ENCODE measurements around the gene MYH10. TPM values are rescaled to one million over a fixed set of nuclear protein-coding genes. Genes with fewer than 3 reads are reported as not detected.

The MYH10 gene
- total RNA-seq, 1 donor from 2014 or later = 122 TPM

GRCh38 chr17:8499171-8499570 is 131.4 kb downstream of the MYH10 start:
- DNase-seq (ENCODE audit: low read depth, low spot score) = no peak

DNA sequence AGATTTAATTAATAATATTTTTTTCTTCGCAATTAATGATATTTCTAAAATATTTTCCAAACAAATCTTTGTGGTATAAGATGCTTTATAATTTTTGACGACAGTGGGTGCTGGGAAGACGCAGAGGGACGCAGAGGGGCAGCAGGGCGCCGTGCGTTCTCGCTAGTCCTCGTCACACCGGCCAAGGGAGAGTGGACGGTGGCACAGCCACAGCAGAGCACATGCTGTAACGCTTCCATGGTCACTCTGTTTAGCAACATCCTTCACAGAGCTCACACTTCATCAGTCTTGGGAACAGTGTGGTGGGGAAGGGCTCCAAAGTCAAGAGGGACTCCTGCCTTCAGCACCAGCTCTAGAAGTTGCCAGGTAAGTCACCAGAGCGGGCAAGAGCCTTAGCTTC is 134.4 kb downstream of the MYH10 start:
- DNase-seq (ENCODE audit: low read depth, low spot score) = no peak

DNA sequence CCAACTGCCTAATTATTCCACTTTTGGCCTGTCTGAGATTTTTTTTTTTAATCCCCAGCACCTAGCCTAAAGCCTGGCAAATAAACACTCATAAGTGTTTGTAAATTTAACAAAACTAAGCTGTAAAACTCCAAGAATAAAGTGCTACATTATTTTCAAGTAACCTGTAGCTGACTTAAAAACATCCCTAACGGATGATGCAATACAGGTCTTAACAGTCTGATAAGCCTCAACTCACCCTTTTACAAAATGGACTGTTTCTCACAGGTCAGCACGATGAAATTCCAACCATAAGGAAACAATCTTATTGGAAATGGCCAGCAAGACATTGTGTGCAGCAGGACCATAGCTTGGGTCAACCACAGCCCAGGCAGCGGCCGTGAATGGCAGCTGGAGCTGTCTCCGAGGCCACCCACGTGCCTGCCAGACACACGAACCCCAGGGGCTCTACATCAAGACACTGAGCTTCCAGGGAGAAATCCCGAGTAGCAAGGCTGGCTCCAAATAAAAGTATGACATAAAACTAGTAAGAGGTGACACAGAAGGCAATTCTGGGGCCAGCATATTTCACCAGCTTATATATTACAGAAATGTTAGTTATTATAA is 135.9 kb downstream of the MYH10 start:
- DNase-seq (ENCODE audit: low read depth, low spot score) = no peak

DNA sequence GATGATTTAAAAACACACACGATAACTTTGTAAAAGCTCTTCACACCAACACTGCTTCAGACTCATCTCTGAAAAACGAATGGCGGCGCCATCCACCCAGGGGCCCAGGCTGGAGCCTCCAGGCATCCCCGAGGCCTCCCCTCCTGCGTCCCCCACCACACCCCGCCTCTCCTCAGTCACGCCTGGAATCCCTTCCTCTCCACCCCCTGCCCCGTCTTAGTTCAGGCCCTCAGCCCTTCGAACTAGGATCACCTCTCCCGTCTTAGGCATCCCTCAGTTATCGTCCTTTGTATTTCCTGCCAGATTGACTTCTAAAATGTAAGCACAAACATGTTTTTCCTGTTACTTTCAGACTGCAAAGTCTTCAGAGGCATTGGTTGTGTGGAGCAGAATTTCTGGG is 136.5 kb downstream of the MYH10 start:
- no peak for DNase-seq (ENCODE audit: low read depth, low spot score)

GRCh38 chr17:8492121-8492520 is 138.4 kb downstream of the MYH10 start:
- DNase-seq (ENCODE audit: low read depth, low spot score) = no peak

GRCh38 chr17:8490256-8491023 is 140.1 kb downstream of the MYH10 start:
- no peak for DNase-seq (ENCODE audit: low read depth, low spot score)

DNA sequence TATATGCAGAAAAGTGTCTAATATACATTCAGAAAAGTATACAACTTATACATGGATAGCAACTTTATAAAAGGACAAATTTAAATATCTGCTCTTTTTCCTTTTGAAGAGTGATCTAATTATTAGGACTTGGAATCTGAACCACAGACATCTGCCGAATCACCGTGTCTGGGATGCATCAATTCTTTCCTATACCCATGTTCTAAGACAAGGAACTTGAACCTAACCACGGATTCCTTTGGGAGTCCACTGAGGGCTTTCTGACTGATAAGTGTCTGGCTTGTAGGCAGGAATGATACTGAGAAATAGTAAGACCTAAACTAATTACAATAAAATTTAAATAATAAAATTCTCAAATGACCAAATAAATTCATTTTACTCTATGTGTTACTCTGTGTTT is 140.7 kb downstream of the MYH10 start:
- DNase-seq (ENCODE audit: low read depth, low spot score) = no peak

DNA sequence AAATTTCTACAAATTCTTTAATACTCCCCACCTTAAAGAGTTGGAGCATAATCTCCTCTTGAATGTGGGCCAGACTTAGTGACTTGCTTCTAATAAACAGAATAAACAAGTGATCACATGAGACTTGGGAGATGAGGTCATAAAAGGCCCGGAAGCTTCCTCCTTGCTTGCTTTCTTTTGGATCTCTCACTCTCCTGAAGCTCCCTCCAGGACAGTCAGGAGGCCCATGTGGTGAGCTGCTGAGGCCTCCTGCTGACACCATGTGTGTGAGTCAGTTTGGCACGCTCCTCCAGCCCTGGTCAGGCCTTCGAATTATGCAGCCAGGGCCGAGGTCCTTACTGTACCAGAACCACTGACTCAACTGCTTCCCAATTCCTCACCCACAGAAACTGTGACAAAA is 141.6 kb downstream of the MYH10 start:
- DNase-seq (ENCODE audit: low read depth, low spot score) = peak; percentile 49

DNA sequence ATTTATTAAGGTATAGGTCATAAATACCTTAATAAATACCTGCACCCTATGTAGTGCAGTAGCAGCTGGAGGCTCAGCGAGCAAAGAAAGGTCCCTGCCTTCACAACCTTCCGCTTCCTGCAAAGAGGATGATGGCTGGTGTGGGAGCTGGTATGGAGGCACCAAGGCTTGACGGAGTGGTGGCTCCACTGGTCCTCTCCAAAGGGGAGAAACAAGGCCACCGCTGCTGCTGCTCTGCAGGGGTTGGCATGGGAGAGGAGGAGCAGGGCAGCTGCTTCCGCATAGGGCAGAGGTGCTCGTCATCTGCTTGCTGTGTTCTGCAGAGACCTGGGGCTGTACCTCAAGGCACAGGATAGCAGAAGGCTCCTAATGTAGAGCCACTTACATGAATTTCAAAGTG is 142.0 kb downstream of the MYH10 start:
- DNase-seq (ENCODE audit: low read depth, low spot score) = no peak

- no peak for DNase-seq (ENCODE audit: low read depth, low spot score)
These were observed 142.8 kb downstream of the MYH10 start for GRCh38 chr17:8487743-8488142.

GRCh38 chr17:8487130-8487645 is 143.3 kb downstream of the MYH10 start:
- DNase-seq (ENCODE audit: low read depth, low spot score) = no peak

- no peak for DNase-seq (ENCODE audit: low read depth, low spot score)
These were observed 145.0 kb downstream of the MYH10 start for GRCh38 chr17:8485491-8485890.

GRCh38 chr17:8484465-8484864 is 146.1 kb downstream of the MYH10 start:
- no peak for DNase-seq (ENCODE audit: low read depth, low spot score)

DNA sequence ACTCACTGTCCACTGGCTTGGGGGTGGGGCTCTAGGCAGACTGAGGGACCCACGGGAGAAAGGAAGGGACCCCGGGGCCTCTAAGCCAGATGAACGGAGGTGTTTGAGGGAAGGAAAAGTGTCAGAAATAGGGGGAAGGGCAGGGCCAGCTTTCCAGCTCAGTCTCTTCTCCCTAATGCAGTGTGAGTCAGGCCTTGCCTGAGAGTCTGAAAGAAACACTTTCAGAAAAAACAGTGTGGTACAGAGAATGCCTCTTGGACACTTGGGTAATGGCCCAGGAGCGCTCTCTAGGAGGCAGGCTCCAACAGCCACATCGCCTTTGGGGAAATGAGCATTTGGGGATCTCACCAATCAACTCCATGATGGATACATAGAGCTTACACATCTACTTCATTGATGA is 148.0 kb downstream of the MYH10 start:
- DNase-seq (ENCODE audit: low read depth, low spot score) = no peak

GRCh38 chr17:8481703-8482102 is 148.8 kb downstream of the MYH10 start:
- DNase-seq (ENCODE audit: low read depth, low spot score) = no peak

- DNase-seq (ENCODE audit: low read depth, low spot score) = no peak
These were observed 149.4 kb downstream of the MYH10 start for GRCh38 chr17:8481089-8481488.

DNA sequence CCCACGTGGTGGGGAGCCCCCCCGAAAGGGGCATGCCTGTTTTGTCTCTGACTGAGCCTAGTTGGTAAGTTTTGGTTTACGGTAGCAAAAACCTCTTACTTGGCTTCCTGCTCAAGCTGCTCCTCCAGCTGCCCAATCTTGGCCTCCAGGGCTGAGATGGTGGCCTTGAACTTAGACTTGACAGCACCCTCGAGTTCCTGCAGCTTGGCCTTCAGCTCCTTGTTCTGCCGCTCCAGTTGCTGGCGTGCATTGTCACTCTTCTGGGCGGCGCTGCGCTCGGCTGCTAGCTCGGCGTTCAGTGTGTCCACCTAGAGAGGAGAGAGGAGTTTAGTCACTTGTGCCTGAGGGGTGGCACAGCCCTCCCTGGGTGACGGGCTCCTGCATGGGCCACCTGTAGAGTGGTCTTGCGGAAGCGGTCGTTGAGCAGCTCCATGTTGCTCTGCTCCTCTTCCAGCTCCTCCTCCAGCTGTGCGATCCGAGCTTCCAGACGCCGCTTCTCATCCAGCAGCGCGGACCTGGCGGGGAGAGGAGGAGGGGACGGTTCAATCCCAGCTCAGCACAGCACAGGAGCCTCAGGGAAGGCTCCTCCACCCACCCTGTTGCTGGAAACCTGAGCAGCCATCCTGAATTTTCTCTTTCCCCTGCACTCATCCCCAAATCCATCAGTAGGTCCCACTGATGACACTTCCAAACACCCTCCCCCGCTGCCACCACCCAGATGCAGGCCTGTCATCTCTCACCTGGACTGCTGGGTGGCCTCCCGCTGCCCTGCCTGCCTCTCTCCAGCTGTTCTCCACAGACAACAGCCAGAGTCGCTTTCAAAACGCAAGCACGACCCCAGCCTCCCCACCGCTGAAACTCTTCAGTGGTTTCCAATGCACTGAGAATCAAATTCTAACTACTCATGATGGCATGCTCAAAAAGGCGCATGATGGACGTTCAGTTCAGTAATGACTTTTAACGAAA is 150.2 kb downstream of the MYH10 start:
- DNase-seq (ENCODE audit: low read depth, low spot score) = no peak

- no peak for DNase-seq (ENCODE audit: low read depth, low spot score)
These were observed 151.0 kb downstream of the MYH10 start for GRCh38 chr17:8479431-8479947.

- no peak for DNase-seq (ENCODE audit: low read depth, low spot score)
These were observed 152.6 kb downstream of the MYH10 start for GRCh38 chr17:8477715-8478441.

GRCh38 chr17:8477171-8477570 is 153.4 kb downstream of the MYH10 start:
- DNase-seq (ENCODE audit: low read depth, low spot score) = no peak

GRCh38 chr17:8476741-8477140 is 153.8 kb downstream of the MYH10 start:
- DNase-seq (ENCODE audit: low read depth, low spot score) = no peak

All from pulmonary artery endothelial cell (primary cell).